Measurements from ENCODE around the gene ILDR1. TPM values are rescaled to one million over a fixed set of nuclear protein-coding genes. Genes with fewer than 3 reads are reported as not detected.
A peak's percentile ranks its signal among the peaks of the same experiment; 100 is the strongest.

ILDR1 gene
- total and polyA plus RNA-seq, 10 of the 15 experiments (the other 5 are each of a cell fraction or from before 2014, with no cell fraction given), result 1.3 to 12.0 (median 7.0) TPM

DNA sequence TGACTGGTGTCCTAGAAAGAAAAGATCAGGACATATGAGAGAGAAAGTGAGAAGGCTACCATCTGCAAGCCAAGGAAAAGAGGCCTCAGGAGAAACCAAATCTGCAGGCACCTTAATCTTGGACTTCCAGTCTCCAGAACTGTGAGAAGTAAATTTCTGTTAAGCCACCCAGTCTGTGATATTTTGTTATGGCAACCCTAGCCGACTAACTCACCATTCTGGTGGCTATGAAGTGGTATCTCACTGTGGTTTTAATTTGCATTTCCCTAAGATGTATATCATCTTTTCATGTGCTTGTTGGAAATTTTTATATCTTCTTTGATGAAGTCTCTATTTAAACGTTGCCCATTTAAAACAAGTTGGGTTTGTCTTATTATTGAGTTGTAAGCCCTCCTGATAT lies 40.6 kb downstream of the ILDR1 start:
- intact Hi-C loops (cut with micrococcal nuclease; ENCODE audit: unreplicated experiment) (no loop called here), in situ Hi-C loops (cut with MboI) (no loop called here)
- ChIA-PET POLR2A (interaction anchor here (0.6 kb wide), 1 partner anchor 9 kb away, joined by 3 read pairs; no protein-coding TSS in a partner anchor), SMC1A (ENCODE audit: uncharacterized antibody, unreplicated experiment) (no interaction called here), CTCF (interaction anchor here (1.0 kb wide), 1 partner anchor 14 kb away, joined by 5 read pairs; no protein-coding TSS in a partner anchor), RAD21 (ENCODE audit: unreplicated experiment) (no interaction called here)
- BruUV-seq (replicated peaks), result no TSS peak
- no peak overlapping the region for H2AFZ ChIP-seq (ENCODE audit: control insufficient read depth, low read depth, low read length)
- peaks cover 15% of the 10 kb centered on the region for H3K4me1 ChIP-seq (ENCODE audit: control insufficient read depth, insufficient read depth, low read length)
- no peaks in the 10 kb centered on the region for H4K20me1 ChIP-seq (ENCODE audit: control insufficient read depth, insufficient read depth)
- H3K9ac ChIP-seq (ENCODE audit: control insufficient read depth, insufficient read depth, low read length), result no peak overlapping the region
- DNase-seq (ENCODE audit: low read depth, low spot score), result no peak
- H3K36me3 ChIP-seq (ENCODE audit: control insufficient read depth in 2 of 2, insufficient read depth in 2 of 2, low read length in 1 of 2), result peaks cover 2 to 5% of the 10 kb centered on the region in 2 experiments; a peak in 1 of 4 replicates
- H3K4me3 ChIP-seq, result no peak overlapping the region
- no peaks in the 10 kb centered on the region for H3K27me3 ChIP-seq (replicated peaks in 1 of 2; ENCODE audit: control insufficient read depth in 2 of 2, insufficient read depth in 2 of 2, low read length in 1 of 2)
- FAIRE-seq, result peak; percentile 74
- no peak overlapping the region for H3K4me2 ChIP-seq (ENCODE audit: control insufficient read depth, insufficient read depth)
- WGBS (ENCODE audit: insufficient coverage, insufficient replicate concordance, low lambda C conversion rate, missing lambda C conversion rate), result 0% methylated on average over 2 of the region's 2 CpGs
- H3K9me3 ChIP-seq (replicated peaks; ENCODE audit: control insufficient read depth, insufficient read depth, low read length), result peaks cover 1% of the 10 kb centered on the region
- peak; percentile 65 for ATAC-seq
- H3K79me2 ChIP-seq (ENCODE audit: control insufficient read depth, insufficient read depth, low read length), result no peaks in the 10 kb centered on the region
- TF ChIP-seq RUNX3 (IDR thresholded peaks at IDR 0.05; ENCODE audit: low read length) (peak; percentile 22; the same call in 1 of the 2 replicates), HCFC1 (IDR thresholded peaks at IDR 0.05; ENCODE audit: low read length) (no peak)
- no peak overlapping the region for H3K27ac ChIP-seq (ENCODE audit: control insufficient read depth, insufficient read depth)

GRCh38 chr3:121980450-121980796 lies 41.6 kb downstream of the ILDR1 start:
- H3K4me2 ChIP-seq (ENCODE audit: control insufficient read depth, insufficient read depth), result peak overlapping the region; percentile 63
- POLR2A ChIA-PET, result interaction anchor here (0.8 to 1.9 kb wide), 3 partner anchors 10 to 32 kb away, joined by 4 to 7 read pairs (median 5); no protein-coding TSS in a partner anchor

More at GRCh38 chr3:121980450-121980796, 41.6 kb downstream of the ILDR1 start:
- CTCF ChIA-PET, result interaction anchor here (0.9 to 1.6 kb wide), 4 partner anchors 10 to 433 kb away, joined by 3 to 6 read pairs (median 4); no protein-coding TSS in a partner anchor
- H4K20me1 ChIP-seq (ENCODE audit: control insufficient read depth, insufficient read depth), result no peaks in the 10 kb centered on the region
- peaks cover 1% of the 10 kb centered on the region for H3K9me3 ChIP-seq (replicated peaks; ENCODE audit: control insufficient read depth, insufficient read depth, low read length)
- in situ Hi-C loops (cut with MboI), result no loop called here
- intact Hi-C loops (cut with micrococcal nuclease; ENCODE audit: unreplicated experiment), result no loop called here
- no TSS peak for BruUV-seq (replicated peaks)
- H3K36me3 ChIP-seq (ENCODE audit: control insufficient read depth in 2 of 2, insufficient read depth in 2 of 2, low read length in 1 of 2), result no peaks in the 10 kb centered on the region
- H3K9ac ChIP-seq (ENCODE audit: control insufficient read depth, insufficient read depth, low read length), result no peak overlapping the region
- TF ChIP-seq PKNOX1 (IDR thresholded peaks at IDR 0.05) (no peak), GABPA (IDR thresholded peaks at IDR 0.05; ENCODE audit: low read depth) (no peak), NFIC (IDR thresholded peaks at IDR 0.05; ENCODE audit: low read depth, low read length) (no peak), MLLT1 (IDR thresholded peaks at IDR 0.05) (no peak), MYB (IDR thresholded peaks at IDR 0.05; ENCODE audit: borderline replicate concordance, low read depth, low read length) (no peak), SP1 (IDR thresholded peaks at IDR 0.05; ENCODE audit: low read depth, low read length) (no peak), PAX5 (IDR thresholded peaks at IDR 0.05; ENCODE audit: borderline replicate concordance, low read depth, low read length) (no peak), NRF1 (conservative IDR thresholded peaks at IDR 0.05; ENCODE audit: low read depth, low read length) (no peak)
- TF ChIP-seq, protein P1, sequence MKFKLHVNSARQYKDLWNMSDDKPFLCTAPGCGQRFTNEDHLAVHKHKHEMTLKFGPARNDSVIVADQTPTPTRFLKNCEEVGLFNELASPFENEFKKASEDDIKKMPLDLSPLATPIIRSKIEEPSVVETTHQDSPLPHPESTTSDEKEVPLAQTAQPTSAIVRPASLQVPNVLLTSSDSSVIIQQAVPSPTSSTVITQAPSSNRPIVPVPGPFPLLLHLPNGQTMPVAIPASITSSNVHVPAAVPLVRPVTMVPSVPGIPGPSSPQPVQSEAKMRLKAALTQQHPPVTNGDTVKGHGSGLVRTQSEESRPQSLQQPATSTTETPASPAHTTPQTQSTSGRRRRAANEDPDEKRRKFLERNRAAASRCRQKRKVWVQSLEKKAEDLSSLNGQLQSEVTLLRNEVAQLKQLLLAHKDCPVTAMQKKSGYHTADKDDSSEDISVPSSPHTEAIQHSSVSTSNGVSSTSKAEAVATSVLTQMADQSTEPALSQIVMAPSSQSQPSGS (IDR thresholded peaks at IDR 0.05; ENCODE audit: low read length), result no peak
- no peaks in the 10 kb centered on the region for H3K27me3 ChIP-seq (replicated peaks in 1 of 2; ENCODE audit: control insufficient read depth in 2 of 2, insufficient read depth in 2 of 2, low read length in 1 of 2)
- H3K4me3 ChIP-seq, result no peak overlapping the region
- peaks cover 15% of the 10 kb centered on the region for H3K4me1 ChIP-seq (ENCODE audit: control insufficient read depth, insufficient read depth, low read length)
- WGBS (ENCODE audit: insufficient coverage, insufficient replicate concordance, low lambda C conversion rate, missing lambda C conversion rate), result 2% methylated on average over 5 of the region's 5 CpGs
- ATAC-seq (peak; percentile 59), FAIRE-seq (no peak), DNase-seq (ENCODE audit: low read depth, low spot score) (no peak)
- H2AFZ ChIP-seq (ENCODE audit: control insufficient read depth, low read depth, low read length), result no peak overlapping the region; the same call in 1 of the 2 replicates
- H3K27ac ChIP-seq (ENCODE audit: control insufficient read depth, insufficient read depth), result peak overlapping the region; percentile 58
- SMC1A ChIA-PET (ENCODE audit: uncharacterized antibody, unreplicated experiment), result interaction anchor here (0.7 to 2.4 kb wide), 16 partner anchors 11 to 622 kb away, joined by 3 to 18 read pairs (median 4); no protein-coding TSS in a partner anchor
- RAD21 ChIA-PET (ENCODE audit: unreplicated experiment), result interaction anchor here (0.9 to 1.9 kb wide), 6 partner anchors 15 to 85 kb away, joined by 3 to 6 read pairs (median 3); no protein-coding TSS in a partner anchor
- no peaks in the 10 kb centered on the region for H3K79me2 ChIP-seq (ENCODE audit: control insufficient read depth, insufficient read depth, low read length)
